HUDEP-2 (cell line): ENCODE measurements around the gene FHL5.
"Not testable (repeated sequence)": the region's sequence is repeated elsewhere in the genome, so short reads cannot be mapped to it uniquely, and the experiment has no call there.

Experiments used
- DNase-seq, 76 experiments: peaks; one replicate each; lab custom pipeline; 2025; ENCODE audit not compliant: unreplicated experiment in 76 of 76; lab: John Stamatoyannopoulos, UW

FHL5 gene

GRCh38 chr6:96562886-96563285, at the start of gene FHL5:
FHL5 (plus strand) TSS chr6:96563128; CDS start chr6:96603614, 40,486 bp downstream.
- no peak for DNase-seq

GRCh38 chr6:96520171-96521115, 42.5 kb upstream of the FHL5 start:
- DNase-seq: peak in 6 of 76 experiments; percentile 9 to 32 (median 12)

DNA sequence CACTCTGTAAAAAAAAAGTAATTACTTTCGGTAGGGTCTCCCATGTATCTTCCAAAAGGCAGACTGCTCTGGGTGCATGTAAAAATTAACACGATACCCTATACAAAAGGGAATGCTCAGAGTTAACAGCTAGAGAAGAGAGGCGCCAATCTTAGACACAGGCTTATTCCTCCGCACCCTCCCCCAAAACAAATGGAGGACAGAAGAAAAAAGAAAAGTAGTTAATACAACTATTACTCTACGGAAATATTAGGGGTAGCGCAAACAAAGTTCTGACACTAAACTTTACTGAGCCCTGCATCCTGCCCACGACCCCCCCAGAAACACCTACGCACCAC, 41.7 kb upstream of the FHL5 start:
- peak in 1 of 76 experiments; percentile 44 for DNase-seq

DNA sequence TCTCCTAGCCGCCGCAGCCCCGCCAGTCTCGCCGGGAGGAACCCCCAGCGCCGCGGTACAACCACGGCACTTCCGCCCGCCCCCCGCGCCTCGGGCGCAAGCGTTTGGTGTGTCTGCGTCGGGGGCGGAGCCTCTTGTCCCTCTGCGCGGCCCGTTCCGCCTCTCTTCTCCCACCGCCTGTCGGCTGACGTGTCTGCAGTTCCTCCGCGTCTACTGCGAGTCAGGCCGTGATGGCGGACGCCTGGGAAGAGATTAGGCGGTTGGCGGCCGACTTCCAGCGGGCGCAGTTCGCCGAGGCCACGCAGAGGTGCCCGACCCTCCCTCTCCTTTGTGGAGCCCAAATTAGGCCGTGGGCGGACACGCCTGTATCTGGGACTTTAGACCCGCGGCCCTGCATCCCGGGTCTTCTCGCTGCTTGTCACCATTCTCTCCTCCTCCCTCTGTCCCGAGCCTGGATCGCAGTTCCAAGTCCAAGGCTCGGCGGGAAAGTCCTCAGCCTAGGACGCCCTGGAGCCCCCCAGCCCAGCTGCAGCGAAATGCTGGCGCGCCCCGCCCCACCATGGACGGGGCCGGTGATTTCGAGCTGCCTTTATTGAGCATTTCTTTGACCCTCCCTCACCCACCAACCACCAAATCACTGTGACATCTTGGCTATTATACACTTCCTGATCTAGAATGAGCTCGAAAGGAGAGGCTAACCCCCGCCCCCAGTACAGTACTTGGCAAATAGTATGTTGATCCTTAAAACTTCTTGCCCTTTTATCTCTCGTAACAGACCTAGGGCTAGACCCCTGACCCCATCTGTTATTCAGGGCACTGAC, 41.1 kb upstream of the FHL5 start, which contains the start of gene UFL1:
TSS of gene UFL1 (plus strand) at position 163 of the 821 bp plus-strand sequence. CDS start at position 231, 68 bp downstream.
- peak; percentile 38 to 97 (median 93) for DNase-seq

- DNase-seq: peak in 8 of 76 experiments; percentile 17 to 62 (median 50)
Observed at GRCh38 chr6:96522465-96523009, 40.4 kb upstream of the FHL5 start.

- no peak for DNase-seq
Observed at GRCh38 chr6:96528193-96528592, 34.7 kb upstream of the FHL5 start.

GRCh38 chr6:96532399-96532798, 30.5 kb upstream of the FHL5 start:
- DNase-seq: no peak

GRCh38 chr6:96537726-96538125, 25.2 kb upstream of the FHL5 start:
- no peak for DNase-seq

GRCh38 chr6:96542702-96543101, 20.2 kb upstream of the FHL5 start:
- peak in 12 of 76 experiments; percentile 8 to 43 (median 14) for DNase-seq

DNA sequence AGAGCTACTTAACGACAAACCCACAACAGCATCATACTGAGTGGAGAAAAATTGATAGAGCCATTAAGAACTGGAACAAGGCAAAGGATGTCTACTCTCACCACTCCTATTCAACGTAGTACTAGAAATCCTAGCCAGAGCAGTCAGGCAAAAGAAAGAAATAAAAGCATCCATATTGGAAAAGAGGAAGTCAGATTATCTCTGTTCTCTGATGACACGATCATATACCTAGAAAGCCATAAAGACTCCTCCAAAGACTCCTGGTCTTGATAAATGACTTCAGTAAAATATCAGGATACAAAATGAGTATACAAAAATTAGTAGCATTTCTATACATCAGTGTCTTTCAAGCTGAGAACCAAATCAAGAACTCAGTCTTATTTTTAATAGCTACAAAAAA, 17.0 kb upstream of the FHL5 start:
- DNase-seq: no peak

DNA sequence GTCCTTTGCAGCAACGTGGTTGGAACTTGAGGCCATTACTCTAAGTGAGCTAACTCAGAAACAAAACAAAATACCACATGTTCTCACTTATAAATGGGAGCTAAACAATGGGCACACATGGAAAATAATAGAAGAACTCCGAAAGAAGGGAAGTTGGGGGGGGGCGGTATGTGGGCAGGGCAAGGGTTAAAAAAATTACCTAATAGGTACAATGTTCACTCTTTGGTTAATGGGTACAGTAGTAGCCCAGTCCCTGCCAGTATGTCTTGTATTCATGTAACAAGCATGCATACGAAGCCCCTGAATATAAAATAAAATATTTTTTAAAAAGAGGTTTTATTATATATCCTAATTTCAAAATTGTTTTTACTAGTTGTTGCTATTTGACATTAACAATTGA, 15.3 kb upstream of the FHL5 start:
- no peak for DNase-seq

DNA sequence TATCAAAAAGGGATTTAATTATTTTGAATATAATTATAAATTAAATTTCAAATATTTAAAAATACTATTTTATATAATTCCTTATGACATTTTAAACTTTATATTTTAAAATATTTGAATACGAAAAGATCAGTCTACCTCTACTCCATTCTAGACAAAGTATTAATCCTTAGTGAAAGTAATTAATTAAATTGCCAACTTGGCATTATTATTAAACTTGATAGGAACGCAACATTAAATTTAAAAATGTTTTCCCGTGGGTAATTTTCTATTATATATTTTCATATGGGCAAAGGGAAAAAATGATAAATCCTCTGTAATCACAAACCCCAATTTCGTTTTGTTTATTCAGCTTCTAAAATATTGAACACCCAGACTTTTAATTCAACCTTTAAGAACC, 8.4 kb upstream of the FHL5 start:
- DNase-seq: no peak

GRCh38 chr6:96559740-96560139, 3.2 kb upstream of the FHL5 start:
- not testable (repeated sequence) for DNase-seq

GRCh38 chr6:96563853-96564252, 925 bp downstream of the FHL5 start:
- no peak for DNase-seq

DNA sequence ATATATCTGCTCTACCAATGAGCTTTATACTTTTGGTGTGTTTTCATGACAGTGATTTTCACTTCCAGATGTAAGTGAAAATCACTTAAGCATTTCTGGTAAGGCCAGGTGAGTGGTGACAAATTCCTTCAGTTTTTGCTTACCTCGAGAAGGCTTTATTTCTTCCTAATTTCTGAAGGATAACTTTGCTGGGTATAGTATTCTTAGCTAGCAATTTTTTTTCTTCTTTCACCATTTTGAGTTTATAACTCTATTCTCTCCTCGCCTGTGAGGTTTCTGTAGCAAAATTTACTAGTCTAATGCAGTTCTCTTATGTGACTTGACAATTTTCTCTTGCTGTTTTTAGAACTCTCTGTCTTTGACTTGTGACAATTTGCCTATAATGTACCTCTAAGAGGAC, 7.1 kb downstream of the FHL5 start:
- DNase-seq: no peak

DNA sequence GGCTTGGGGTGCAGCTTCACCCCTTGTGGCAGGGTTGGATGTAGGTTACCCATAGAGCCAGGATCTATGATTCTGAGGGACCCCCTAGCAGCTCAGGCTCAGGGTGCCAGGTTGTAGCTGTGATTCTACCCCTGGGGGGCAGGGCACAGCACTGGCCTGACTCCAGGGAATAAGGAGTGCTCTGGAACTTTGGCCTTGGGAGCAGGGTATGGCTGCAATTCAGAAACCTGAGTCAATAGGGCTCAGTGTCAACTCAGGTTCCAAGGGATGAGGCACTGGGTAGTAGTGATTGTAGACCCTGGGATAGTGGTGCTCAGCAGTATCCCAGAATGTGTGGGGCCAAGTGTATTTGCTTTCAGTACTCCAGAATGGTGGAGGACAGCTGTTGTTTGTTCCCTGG, 8.6 kb downstream of the FHL5 start:
- no peak for DNase-seq

DNA sequence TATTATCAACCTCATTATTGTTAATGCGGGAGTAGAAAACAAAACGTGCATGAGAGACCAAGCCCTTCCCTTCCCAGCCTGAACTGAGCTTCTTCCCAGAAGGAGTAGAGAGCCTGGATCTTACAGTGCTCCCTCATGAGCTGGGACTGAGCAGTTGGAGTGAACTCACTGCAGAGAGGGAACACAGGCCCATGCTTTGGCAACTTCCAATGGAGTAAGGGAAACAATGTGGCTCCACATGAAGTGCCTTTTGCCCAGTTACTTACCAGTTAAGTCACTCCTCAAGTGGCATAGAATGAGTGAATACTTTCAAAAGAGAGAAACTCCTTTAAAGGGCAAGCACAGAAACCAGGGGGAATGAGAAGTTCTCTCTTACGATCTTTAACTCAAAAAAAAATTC, 12.4 kb downstream of the FHL5 start:
- DNase-seq: no peak

GRCh38 chr6:96576221-96576620, 13.3 kb downstream of the FHL5 start:
- DNase-seq: peak in 30 of 76 experiments; percentile 4 to 77 (median 37)

- no peak for DNase-seq
Observed at GRCh38 chr6:96582021-96582420, 19.1 kb downstream of the FHL5 start.

GRCh38 chr6:96582436-96582835, 19.5 kb downstream of the FHL5 start:
- DNase-seq: no peak

DNA sequence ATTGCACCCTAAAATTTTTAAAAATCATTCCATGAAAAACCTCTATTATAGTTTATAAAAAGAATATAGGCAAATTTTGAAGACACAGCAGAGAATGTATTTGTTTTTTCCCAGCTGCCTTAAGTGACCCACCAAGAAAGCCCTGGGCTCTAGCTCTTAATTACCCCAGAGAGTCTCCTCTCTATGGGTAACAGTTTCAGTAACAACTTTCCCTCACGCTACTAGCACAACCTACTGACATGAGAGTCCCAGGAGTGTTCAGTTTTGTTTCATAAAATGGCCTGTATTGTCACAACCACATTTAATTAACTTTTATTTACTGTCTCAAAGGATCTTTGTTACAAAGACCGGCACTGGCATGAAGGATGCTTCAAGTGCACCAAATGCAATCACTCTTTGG, 41.5 kb downstream of the FHL5 start:
- DNase-seq: no peak
